HG03175 (cell line): Measurements from ENCODE around the gene HOMER1.

Experiments used
- ATAC-seq: cut with Tn5 transposase; IDR thresholded peaks from one replicate; pipeline ENCODE4 v1.9.1; 2021; ENCODE audit warnings: mild to moderate bottlenecking, moderate library complexity; ENCODE audit not compliant: unreplicated experiment

Gene HOMER1

GRCh38 chr5:79333852-79334557 is 179.9 kb downstream of the HOMER1 start:
- ATAC-seq: no peak

GRCh38 chr5:79330071-79330470 is 183.9 kb downstream of the HOMER1 start:
- ATAC-seq: no peak

GRCh38 chr5:79329453-79329852 is 184.5 kb downstream of the HOMER1 start:
- ATAC-seq: no peak
